HG02943 (cell line): ENCODE measurements around the gene MAPK11.
"Not testable (repeated sequence)": the region's sequence is repeated elsewhere in the genome, so short reads cannot be mapped to it uniquely, and the experiment has no call there.

ENCODE experiments used
- ATAC-seq: cut with Tn5 transposase; IDR thresholded peaks from one replicate; pipeline ENCODE4 v1.9.1; 2021; ENCODE audit warnings: mild to moderate bottlenecking, low read depth, moderate library complexity; ENCODE audit not compliant: unreplicated experiment

The MAPK11 gene

GRCh38 chr22:50278956-50279619, 8.9 kb upstream of the MAPK11 start:
- no peak for ATAC-seq

- no peak for ATAC-seq
Measured at GRCh38 chr22:50278461-50278860, 8.3 kb upstream of the MAPK11 start.

DNA sequence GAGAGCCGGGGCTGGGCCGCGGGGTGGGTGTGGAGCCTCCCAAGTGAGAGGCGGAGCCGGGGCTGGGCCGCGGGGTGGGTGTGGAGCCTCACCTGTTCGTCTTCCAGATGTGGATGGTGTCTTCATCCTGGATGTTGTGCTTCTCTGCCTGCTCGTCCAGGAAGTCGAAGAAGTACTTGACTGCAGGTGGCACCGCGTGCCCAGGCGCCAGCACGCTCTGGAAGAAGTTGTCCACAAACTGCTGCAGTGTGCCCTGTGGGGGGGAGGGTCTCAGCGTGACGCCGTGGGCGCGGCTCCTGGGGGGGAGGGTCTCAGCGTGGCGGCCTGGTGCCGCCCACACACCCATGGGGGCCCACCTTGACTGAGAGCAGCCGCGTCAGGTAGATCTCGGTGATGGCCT, 7.6 kb upstream of the MAPK11 start:
- ATAC-seq: no peak

DNA sequence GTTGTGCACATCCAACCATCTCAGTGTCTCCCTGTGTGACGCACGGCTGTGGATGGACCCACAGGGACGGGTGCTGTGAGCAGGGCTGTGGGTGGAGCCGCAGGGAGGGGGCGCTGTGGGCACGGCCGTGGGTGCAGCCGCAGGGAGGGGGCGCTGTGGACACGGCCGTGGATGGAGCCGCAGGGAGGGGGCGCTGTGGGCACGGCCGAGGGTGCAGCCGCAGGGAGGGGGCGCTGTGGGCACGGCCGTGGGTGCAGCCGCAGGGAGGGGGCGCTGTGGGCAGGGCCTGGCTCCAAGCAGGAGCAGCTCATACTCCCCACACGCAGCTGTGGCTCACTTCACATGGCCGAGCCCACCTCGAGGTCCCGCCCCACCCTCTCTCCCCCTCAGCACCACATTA, 6.0 kb upstream of the MAPK11 start:
- ATAC-seq: peak; percentile 59

DNA sequence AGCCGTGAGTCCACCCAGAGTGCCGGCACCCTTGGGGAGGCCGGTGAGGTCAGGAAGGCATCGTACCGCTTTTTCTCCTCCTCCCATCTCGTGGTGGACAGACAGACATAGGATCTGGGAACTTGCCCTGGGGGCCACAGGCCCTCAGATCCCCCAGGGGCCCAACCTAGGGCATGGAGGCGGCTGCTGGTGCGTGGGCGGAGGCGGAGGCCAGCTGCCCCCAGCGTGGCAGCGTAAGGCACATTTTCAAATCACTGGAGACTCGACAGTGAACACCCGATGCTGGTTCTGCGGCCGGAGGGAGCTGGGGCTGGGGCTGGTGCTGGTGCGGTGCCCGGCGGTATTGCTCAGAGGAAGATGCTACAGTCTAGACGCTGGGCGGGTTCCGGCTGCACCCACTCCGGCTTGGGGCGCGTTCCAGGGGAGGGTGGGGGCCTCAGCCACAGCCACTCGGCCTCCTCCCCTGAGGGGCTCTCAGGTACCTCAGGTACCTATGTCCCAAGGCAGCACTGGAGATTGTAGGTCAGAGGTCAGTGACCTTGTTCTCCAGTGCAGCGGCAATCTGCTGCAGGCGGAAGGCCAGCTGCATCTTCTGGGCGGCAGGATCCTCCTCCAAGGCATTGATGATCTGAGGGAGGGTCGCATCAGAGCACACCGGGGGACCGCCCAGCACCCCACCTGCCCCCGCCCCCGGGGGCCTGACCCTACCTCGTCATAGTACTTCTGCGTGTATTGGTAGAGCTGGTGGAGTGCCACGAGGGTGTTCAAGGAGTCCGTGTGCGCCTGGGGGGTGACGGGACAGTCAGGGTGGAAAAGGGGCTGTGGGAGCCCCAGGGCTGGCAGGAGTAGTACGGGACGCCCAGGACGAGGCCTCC, 5.2 kb upstream of the MAPK11 start:
- no peak for ATAC-seq

DNA sequence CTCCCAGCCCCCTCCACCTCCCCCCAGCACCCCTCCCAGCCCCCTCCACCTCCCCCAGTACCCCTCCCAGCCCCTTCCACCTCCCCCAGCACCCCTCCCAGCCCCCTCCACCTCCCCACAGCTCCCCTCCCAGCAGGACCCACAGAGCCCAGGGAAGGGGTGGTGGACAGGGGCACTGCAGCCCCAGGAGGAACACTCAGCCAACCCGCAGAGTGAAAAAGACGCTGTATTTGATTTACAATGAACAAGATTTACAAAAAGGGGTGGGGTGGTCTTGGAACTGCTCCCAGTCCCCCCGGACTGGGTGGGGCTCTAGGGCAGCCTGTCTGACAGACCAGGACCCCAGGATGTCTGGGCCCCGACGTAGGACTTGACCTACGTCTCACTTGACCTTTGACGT, 4.6 kb upstream of the MAPK11 start:
- no peak for ATAC-seq

- ATAC-seq: no peak
Measured at GRCh38 chr22:50274311-50274710, 4.1 kb upstream of the MAPK11 start.

- not testable (repeated sequence) for ATAC-seq
Measured at GRCh38 chr22:50273781-50274180, 3.6 kb upstream of the MAPK11 start.

DNA sequence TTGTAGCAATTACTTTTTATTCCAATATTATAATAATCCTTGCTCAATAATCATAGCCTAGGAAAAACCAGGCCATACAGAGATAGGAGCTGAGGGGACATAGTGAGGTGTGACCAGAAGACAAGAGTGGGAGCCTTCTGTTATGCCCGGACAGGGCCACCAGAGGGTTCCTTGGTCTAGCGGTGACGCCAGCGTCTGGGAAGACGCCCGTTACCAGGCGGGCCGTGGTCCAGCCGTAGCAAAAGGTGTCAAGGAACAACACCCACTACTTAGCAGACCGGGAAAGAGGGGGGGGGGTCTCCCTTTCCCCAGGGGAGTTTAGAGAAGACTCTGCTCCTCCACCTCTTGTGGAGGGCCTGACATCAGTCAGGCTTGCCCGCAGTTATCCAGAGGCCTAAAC, 3.2 kb upstream of the MAPK11 start:
- not testable (repeated sequence) for ATAC-seq

DNA sequence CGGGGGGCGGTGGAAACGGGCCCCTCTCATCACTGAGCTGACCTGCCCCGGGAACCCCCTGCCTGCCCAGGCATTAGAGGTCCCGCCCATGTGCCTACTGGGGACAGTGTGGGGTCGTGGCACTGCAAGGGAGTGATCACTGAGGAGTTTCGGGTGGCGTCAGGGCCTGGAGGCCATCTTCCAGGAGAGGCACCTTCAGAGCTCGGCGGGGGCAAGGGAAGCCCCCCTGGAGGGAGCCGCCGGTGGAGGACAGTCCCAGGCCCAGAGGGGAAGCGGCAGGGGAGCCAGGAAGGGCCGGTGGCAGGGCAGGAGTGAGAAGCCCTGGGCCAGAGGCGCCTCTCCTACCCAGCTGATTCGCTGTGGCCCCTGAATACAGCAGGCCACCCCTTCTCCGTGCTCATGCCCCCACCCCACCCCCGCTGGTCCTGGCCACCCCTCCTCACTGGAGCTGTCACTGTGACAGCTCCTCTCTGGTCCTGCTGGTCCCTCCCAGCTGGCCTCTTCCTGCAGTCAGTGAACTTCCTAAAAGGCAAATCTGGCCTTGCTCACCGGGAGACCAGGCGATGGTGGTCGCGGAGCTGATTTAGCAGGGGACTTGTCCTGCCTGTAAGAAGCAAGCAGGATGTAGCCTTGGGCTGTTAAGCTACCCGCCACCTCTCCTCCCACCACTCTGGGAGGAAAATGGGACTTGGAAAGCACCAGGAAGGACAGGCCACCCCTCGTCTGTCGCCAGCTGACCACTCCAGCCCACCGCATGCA, 2.0 kb upstream of the MAPK11 start:
- ATAC-seq: no peak

DNA sequence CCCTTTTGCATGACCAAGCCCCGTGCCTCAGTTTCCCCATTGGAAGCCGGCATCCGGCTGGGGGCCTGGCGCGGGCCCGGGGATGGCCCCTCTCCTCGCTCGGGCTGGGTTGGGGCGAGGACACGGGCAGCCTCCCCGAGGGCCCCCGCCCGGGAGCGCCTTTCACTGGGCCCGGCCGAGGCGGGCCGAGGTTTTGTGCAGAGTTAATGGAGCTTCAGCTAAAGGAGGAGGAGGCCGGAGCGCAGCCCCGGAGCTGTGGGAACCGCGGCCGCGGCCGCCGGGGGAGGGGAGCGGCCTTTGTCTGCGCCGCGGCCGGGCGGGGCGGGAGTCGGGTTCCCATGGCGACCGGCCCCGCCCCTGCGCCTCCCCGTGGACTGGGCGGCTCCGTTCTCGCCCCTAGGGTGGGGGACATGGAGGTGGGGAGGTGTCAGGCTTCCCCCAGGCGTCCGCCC, 1.4 kb upstream of the MAPK11 start:
- ATAC-seq: no peak

- no peak for ATAC-seq
Measured at GRCh38 chr22:50270666-50271394, 650 bp upstream of the MAPK11 start.

DNA sequence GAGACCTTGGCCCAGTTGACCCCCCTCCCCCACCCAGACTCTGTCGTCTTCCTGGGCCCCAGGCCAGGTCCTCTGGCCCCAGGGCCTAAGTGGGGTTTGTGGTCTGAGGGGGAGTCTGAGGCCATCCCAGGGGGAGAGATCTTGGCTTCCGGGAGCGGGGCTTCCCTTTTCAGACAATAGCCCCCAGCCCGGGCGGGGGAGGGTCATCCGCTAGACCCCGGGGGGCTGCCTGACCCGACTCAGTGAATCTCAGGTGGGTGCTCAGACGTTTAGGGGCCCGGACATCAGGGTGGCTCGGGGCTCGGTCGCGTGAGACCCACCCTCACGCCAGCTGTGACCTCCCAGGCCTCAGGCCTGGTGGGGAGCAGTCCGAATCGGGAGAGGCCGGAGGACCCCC, 609 bp downstream of the MAPK11 start:
- no peak for ATAC-seq

- no peak for ATAC-seq
Measured at GRCh38 chr22:50268655-50269113, 1.5 kb downstream of the MAPK11 start.

DNA sequence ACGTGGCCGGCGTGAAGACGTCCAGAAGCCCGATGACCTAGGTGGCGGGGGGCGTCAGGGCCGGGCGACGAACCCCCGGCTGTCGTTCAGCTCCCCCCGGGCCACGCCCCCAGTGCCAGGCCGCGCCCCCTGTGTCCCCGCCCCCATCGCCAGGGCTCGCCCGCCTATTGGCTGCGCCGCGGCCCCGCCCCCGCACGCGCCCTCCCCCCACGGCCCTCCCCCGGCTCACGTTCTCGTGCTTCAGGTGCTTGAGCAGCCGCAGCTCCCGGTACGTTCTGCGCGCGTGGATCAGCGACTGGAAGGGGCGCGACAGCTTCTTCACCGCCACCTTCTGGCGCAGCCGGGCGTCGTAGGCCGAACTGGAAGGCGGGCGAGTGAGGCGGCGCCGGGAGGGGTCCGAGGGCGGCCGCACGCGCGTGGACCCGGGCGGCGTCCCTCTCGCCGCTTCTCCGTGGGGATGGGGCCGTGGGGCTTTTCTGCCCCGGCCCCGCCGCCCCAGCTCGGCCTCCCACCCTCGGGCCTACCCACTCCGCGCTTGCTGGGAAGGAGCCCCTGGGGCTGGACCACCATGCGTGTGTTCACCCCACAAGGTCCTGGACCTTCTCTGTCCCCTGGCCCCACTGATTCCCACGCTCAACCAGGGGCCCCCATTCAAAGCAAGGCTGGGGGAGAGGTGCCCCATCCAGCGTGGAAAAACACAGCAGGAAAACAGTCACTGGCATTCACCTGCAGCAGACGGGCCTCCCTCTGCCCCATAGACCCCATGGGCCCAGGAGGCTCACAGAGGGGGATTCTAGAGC, 2.4 kb downstream of the MAPK11 start:
- ATAC-seq: no peak

- ATAC-seq: no peak
Measured at GRCh38 chr22:50266994-50267393, 3.2 kb downstream of the MAPK11 start.

- no peak for ATAC-seq
Measured at GRCh38 chr22:50264946-50265669, 5.1 kb downstream of the MAPK11 start.

DNA sequence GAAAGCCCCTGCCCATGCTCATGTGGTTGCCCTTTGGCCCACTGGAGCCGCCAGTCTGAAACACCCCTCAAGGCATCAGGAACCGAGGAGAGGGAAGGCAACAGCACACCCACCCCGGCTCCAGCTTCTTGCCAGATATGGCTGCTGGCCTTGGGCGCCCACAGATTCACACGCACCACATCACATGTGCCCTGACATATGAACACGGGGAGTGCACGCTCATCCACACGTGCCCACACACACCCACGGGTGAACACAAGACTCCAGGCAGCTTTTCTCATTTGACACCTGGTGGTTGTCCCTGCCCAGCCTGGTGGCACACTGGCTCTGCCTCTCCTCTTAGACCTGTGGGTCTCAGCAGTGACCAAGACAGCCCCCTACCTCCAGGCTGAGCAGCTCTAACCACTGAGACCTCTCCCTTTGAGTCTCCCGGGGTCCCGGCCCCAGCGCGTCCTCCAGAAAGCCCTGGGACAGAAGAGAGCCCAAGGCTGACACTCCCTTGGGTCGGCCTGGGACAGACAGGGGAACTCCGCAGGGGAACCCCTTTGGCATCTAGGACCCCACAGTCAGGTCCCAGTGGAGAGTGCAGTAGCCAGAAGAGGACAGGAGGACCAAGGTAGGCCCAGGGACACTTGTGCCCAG, 6.0 kb downstream of the MAPK11 start:
- ATAC-seq: no peak
